Esophagus squamous epithelium (tissue), 5 donors: ENCODE results near the gene AJUBA. TPM values are rescaled to one million over a fixed set of nuclear protein-coding genes. Genes with fewer than 3 reads are reported as not detected.

Experiments
- DNase-seq: peaks from one replicate; lab custom pipeline; 2025; lab: John Stamatoyannopoulos, UW
- H3K27ac ChIP-seq, 4 donors: fragments of 200-600 bp; sonication (generic); one replicate each; pipeline ENCODE4 v1.5.1; 2016 to 2019; ENCODE audit warnings: mild to moderate bottlenecking in 1 of 4
- H3K27me3 ChIP-seq, 4 donors: fragments of 200-600 bp; sonication (generic); 1 replicate in 3 of 4; 2 replicates in 1 of 4; pipeline versions ENCODE4 v1.5.1 to v1.6.0; 2017 to 2021; ENCODE audit warnings: antibody characterized with exemption in 1 of 4
- H3K36me3 ChIP-seq, 3 donors: fragments of 200-600 bp; sonication (generic); one replicate each; pipeline ENCODE4 v1.5.1; 2016 to 2019
- H3K4me1 ChIP-seq, 3 donors: fragments of 200-600 bp; sonication (generic); one replicate each; pipeline ENCODE4 v1.5.1; 2017 to 2019
- H3K4me3 ChIP-seq, 4 donors: fragments of 200-600 bp; sonication (generic); 1 replicate in 3 of 4; 2 replicates in 1 of 4; pipeline ENCODE4 v1.5.1; 2016 to 2019; ENCODE audit warnings: mild to moderate bottlenecking in 2 of 4, moderate library complexity in 1 of 4
- H3K9me3 ChIP-seq, 3 donors: fragments of 200-600 bp; sonication (generic); one replicate each; pipeline ENCODE4 v1.5.1; 2016 to 2019
- POLR2A ChIP-seq, 4 donors: fragments of 450-650 bp; IDR thresholded peaks; one replicate each; pipeline ENCODE4 v1.6.1; 2017; ENCODE audit warnings: antibody characterized with exemption in 4 of 4, mild to moderate bottlenecking in 4 of 4, moderate library complexity in 3 of 4
- WGBS, 2 donors: methylation state at CpG; one replicate each; pipeline ENCODE4 v1.1.5; 2018; 5-methylcytosine and 5-hydroxymethylcytosine counted together
- intact Hi-C: fragments of 100-400 bp; cut with DNase I; formaldehyde crosslinking; loops from one replicate; pipeline ENCODE4 v1.15.0; 2022
- total RNA-seq, 4 donors: library from RNA; depleted of rRNA; stranded (reverse); fragments of >200 nt; gene quantifications; one replicate each; pipeline ENCODE4 v1.1.0, GENCODE V29; 2016
- TF ChIP-seq, protein P1 (sequence below), 6 experiments: fragments of 450-650 bp in 4 of 6; fragments of 200-600 bp in 2 of 6; sonication (generic) in 2 of 6; IDR thresholded peaks; one replicate each; pipeline ENCODE4 v1.5.1; 2016 to 2019; ENCODE audit warnings: antibody characterized with exemption in 6 of 6, mild to moderate bottlenecking in 4 of 6, moderate library complexity in 4 of 6
- donor health status: DM: yes; HTN: yes; CAD: no.

Gene AJUBA
- total RNA-seq, 4 donors from 2014 or later = 31.3 to 44.3 (median 34.5) TPM

DNA sequence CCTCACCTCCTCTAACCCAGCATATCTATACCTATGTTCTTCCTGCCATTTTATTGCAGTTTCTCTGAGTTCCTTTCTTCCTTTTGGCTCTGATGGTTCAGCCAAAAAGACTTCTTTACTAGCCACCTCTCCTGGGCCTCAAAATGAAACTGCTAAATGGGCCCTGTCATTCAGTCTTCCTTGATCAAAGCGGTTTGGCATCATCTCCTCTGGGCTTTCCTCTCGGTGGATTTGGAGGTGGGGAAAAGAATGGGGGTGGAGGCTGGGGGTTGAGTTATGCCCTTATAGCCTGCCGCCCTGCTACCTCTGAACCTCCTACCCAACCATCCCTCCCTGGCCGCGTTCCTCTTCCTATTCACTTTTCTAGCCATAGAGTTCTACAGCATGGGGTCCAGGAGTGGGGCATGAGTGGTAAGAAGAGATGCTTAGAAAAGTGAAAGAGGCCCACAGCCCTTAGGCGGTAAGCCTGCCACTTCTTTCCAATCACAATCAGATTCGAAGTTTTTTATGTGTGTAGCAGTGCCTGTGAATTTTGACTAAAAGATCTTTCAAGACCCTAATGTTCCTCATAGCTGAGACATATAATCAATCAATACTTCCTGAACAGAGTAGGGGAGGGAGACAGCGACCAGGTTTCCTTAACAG lies 2.5 kb downstream of the AJUBA start:
- H3K27ac ChIP-seq = peak overlapping the region; percentile 90 to 95 (median 94)
- DNase-seq = no peak
- H3K9me3 ChIP-seq = no peaks in the 10 kb centered on the region
- intact Hi-C loops = loop anchor here (5.0 kb wide), 1 partner anchor 48 kb away; no protein-coding TSS in a partner anchor
- H3K27me3 ChIP-seq = peaks cover 0 to 18% (median 0%) of the 10 kb centered on the region in 4 donors
- peaks cover 23 to 91% (median 27%) of the 10 kb centered on the region in 3 donors for H3K4me1 ChIP-seq
- no peak for TF ChIP-seq POLR2A (IDR thresholded peaks at IDR 0.05)
- TF ChIP-seq, protein P1, sequence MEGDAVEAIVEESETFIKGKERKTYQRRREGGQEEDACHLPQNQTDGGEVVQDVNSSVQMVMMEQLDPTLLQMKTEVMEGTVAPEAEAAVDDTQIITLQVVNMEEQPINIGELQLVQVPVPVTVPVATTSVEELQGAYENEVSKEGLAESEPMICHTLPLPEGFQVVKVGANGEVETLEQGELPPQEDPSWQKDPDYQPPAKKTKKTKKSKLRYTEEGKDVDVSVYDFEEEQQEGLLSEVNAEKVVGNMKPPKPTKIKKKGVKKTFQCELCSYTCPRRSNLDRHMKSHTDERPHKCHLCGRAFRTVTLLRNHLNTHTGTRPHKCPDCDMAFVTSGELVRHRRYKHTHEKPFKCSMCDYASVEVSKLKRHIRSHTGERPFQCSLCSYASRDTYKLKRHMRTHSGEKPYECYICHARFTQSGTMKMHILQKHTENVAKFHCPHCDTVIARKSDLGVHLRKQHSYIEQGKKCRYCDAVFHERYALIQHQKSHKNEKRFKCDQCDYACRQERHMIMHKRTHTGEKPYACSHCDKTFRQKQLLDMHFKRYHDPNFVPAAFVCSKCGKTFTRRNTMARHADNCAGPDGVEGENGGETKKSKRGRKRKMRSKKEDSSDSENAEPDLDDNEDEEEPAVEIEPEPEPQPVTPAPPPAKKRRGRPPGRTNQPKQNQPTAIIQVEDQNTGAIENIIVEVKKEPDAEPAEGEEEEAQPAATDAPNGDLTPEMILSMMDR (IDR thresholded peaks at IDR 0.05) = no peak
- peak overlapping the region; percentile 80 to 92 (median 86) for H3K4me3 ChIP-seq
- WGBS, 2 donors = 17 to 40% methylated on average over 8 of the region's 8 CpGs
- H3K36me3 ChIP-seq = peaks cover 0 to 20% (median 0%) of the 10 kb centered on the region in 3 donors

DNA sequence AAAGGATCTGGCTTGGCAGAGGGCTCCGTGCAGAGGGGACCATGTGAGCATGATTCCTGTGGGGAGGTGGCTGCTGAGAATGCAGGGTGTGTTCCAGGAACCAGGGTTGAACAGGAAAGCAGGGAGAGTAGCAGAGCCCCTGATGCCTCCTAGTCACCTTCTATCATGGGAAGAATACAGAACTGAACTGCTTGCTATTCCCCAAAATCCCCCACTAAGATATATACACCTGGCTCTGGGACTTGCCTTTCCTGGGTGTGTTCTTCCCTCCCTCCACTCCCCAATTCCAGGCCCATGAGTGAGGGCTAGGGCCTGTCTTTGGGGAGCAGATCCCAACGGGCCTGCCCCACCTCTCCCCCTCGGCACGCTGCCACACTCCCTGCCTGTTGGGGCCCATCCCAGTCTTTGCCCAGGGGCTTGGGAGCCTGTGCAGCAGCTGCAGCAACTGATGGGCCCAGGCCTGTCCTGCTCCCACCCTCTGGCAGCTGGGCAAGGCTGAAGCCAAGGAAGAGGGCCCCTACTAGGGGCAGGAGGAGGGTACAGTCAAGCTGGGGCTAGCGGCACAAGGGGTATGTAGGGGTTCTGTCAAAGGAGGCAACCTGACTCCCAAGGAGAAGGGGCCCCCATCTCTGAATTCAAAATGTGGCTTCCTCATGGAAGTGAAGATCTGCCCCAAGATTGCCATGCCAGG lies 3.2 kb downstream of the AJUBA start:
- Histone ChIP-seq H3K27ac (peak overlapping the region; percentile 90 to 95 (median 94)), H3K4me1 (peaks cover 23 to 98% (median 27%) of the 10 kb centered on the region in 3 donors), H3K36me3 (peaks cover 0 to 27% (median 6%) of the 10 kb centered on the region in 3 donors), H3K9me3 (no peaks in the 10 kb centered on the region), H3K4me3 (peak overlapping the region; percentile 80 to 92 (median 86)), H3K27me3 (peaks cover 0 to 18% (median 0%) of the 10 kb centered on the region in 4 donors)
- no peak for DNase-seq
- intact Hi-C loops = loop anchor here (5.0 kb wide), 1 partner anchor 47 kb away; no protein-coding TSS in a partner anchor
- TF ChIP-seq, protein P1 (IDR thresholded peaks at IDR 0.05) = no peak
- TF ChIP-seq POLR2A (IDR thresholded peaks at IDR 0.05) = peak in 1 of 4 donors; percentile 21
- 42 to 50% methylated on average over 2 to 3 of the region's 5 CpGs for WGBS, 2 donors

DNA sequence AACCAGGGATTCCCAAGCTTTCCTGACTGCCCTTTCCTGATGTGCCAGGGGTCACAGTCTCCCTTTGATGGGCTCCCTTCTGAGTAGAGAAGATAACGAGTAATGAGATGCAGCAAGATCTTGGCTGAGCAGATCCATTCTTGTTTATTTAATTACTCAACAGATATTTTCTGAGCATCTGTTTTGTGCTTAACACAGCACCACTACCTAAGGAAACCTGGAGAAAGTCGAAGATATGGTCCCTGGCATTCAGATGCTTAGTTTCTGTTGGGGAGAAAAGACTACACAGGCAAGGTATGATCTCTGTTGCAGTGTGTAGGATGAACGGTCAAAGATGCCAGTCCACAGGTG lies 3.9 kb downstream of the AJUBA start:
- Histone ChIP-seq H3K4me3 (peak overlapping the region in 2 of 4 donors; percentile 83 to 90), H3K27me3 (peaks cover 0 to 18% (median 0%) of the 10 kb centered on the region in 4 donors), H3K4me1 (peaks cover 23 to 97% (median 27%) of the 10 kb centered on the region in 3 donors), H3K27ac (peak overlapping the region; percentile 90 to 95 (median 94)), H3K36me3 (peaks cover 0 to 30% (median 6%) of the 10 kb centered on the region in 3 donors), H3K9me3 (no peaks in the 10 kb centered on the region)
- no peak for DNase-seq
- TF ChIP-seq, protein P1 (IDR thresholded peaks at IDR 0.05) = no peak
- no peak for TF ChIP-seq POLR2A (IDR thresholded peaks at IDR 0.05)
- intact Hi-C loops = loop anchor here (5.0 kb wide), 1 partner anchor 46 kb away; no protein-coding TSS in a partner anchor
- 12 to 30% methylated on average over 3 of the region's 3 CpGs for WGBS, 2 donors

DNA sequence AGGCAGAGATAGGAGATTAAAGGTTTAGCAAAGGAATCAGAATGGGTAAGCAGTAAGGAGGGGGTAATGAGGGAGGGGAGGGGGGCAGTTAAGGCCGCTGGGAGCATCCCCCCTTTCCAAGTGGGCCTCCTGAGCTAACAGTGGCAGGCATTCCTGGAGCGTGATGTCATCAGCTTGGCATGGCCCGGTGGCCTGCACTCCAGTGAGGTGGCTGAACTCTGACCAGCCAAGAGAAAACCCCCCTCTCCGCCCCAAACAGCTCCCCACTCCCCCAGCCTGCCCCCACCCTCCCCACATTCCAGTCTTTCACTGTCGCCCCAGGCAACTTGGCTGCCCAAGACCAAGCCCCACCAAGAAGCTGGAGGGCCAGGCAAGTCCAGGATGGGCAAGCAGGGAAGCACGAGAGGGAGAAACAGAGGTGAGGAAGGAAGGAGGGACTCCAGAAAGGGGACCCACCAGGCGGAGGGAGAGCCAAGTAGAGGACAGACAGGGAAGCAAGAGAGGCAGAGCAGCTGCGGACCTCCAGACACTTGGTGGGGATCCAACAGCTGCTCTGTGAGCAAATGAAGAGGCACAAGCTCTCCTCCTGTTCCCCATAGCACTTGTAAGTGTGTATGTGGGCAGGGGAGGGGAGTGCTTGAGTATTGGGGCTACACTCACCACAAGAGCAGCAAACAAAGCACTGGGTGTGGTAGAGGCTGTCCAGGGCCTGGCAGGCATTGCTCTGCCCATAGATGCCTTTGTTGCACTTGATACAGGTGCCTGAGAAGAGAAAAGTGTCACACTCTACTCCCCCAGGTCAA lies 4.5 kb downstream of the AJUBA start:
- intact Hi-C loops = loop anchor here (5.0 kb wide), 1 partner anchor 46 kb away; no protein-coding TSS in a partner anchor
- WGBS, 2 donors = 14 to 29% methylated on average over 6 of the region's 8 CpGs
- H3K9me3 ChIP-seq = no peaks in the 10 kb centered on the region
- TF ChIP-seq, protein P1 (IDR thresholded peaks at IDR 0.05) = no peak
- TF ChIP-seq POLR2A (IDR thresholded peaks at IDR 0.05) = no peak
- peaks cover 0 to 18% (median 0%) of the 10 kb centered on the region in 4 donors for H3K27me3 ChIP-seq
- peaks cover 23 to 91% (median 27%) of the 10 kb centered on the region in 3 donors for H3K4me1 ChIP-seq
- no peak for DNase-seq
- H3K36me3 ChIP-seq = peaks cover 0 to 35% (median 6%) of the 10 kb centered on the region in 3 donors
- peak overlapping the region; percentile 90 to 95 (median 94) for H3K27ac ChIP-seq
- peak overlapping the region in 2 of 4 donors; percentile 4 to 90 for H3K4me3 ChIP-seq
